GM12891 (cell line): Measurements from ENCODE around the gene GRM4.

ENCODE experiments used
- POLR2A ChIP-seq: IDR thresholded peaks from 2 replicates; pipeline ENCODE4 v1.6.1; 2011; ENCODE audit warnings: low read depth, low read length, control low read depth
- TAF1 ChIP-seq: IDR thresholded peaks from 2 replicates; pipeline ENCODE4 v1.6.1; 2011; ENCODE audit warnings: low read depth, low read length, control low read depth

GRCh38 chr6:34046617-34047016, 99.3 kb downstream of the GRM4 start:
- no peak for TF ChIP-seq TAF1
- TF ChIP-seq POLR2A, result no peak
